HG02938 (cell line): Measurements from ENCODE around the gene PRR30.

Source experiments
- ATAC-seq: cut with Tn5 transposase; IDR thresholded peaks from one replicate; pipeline ENCODE4 v1.9.1; 2021; ENCODE audit warnings: mild to moderate bottlenecking, moderate library complexity; ENCODE audit not compliant: unreplicated experiment

PRR30 gene

DNA sequence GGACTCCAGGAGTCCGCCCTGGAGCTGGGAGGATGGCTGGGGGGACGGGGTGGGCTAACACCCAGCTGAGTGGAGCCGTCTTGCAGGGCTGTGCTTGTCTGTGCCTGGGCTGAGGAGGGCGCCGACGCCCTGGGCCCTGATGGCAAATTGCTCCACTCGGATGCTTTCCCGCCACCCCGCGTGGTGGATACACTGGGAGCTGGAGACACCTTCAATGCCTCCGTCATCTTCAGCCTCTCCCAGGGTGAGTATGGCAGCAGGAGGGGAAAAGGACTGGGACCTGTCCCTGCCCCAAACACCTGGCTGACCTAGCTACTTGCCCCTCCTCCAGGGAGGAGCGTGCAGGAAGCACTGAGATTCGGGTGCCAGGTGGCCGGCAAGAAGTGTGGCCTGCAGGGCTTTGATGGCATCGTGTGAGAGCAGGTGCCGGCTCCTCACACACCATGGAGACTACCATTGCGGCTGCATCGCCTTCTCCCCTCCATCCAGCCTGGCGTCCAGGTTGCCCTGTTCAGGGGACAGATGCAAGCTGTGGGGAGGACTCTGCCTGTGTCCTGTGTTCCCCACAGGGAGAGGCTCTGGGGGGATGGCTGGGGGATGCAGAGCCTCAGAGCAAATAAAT lies 39.8 kb downstream of the PRR30 start:
- ATAC-seq, result no peak

DNA sequence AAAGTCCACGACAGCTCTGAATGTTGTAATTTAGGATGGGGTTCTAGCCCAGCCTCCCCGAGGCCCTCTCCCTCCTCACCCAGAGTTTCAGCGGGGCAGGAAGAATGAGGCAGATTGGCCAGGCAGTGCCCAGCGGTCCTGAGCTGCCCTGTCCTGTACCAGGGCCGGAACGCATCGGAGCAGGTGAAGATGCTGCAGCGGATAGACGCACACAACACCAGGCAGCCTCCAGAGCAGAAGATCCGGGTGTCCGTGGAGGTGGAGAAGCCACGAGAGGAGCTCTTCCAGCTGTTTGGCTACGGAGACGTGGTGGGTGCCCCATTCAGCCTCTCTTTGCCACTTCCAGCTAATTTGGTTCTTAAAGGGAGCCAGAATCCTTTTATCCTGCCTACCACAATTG lies 41.9 kb downstream of the PRR30 start:
- ATAC-seq, result no peak

DNA sequence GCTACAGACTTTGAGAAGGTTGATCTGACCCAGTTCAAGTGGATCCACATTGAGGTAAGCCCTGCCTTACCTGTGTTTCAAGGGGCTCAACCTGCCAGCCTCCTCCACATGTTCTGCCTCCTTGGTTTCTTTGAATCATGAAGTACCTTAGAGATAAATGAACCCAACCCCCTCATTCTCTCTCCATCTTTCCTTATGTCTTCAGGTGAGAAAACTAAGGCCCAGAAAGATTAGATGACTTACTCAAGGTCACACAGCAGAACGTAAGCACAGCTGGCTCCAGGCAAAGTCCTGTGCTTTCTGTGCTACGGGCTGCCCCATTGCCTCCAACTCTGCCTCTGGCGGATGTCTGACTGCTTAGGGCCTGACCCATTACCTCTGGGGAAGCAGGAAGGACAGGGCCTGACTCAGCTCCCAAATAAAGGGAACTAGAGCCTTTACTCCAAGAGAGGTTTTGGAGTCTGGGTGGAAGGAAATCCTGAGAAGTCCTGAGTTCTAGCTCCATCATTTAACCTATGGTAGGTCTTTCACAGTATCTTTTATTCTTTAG lies 42.4 kb downstream of the PRR30 start:
- no peak for ATAC-seq

GRCh38 chr2:27095745-27096651 lies 43.2 kb downstream of the PRR30 start:
- no peak for ATAC-seq

DNA sequence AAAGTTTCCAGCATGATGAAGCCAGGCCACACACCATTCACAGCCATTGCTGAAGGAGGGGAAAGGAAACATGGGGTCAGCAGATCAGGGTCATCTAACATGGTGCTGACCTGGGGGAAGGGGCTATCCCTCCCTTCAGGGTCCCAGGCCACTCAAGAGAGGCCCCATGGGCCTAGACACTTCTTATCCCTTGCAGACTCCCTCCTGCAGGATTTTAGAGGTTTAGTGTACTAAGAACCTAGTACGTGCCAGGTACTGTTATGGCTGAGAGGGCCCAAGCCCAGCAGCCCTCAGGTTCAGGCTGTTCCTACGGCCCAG lies 43.8 kb downstream of the PRR30 start:
- no peak for ATAC-seq

DNA sequence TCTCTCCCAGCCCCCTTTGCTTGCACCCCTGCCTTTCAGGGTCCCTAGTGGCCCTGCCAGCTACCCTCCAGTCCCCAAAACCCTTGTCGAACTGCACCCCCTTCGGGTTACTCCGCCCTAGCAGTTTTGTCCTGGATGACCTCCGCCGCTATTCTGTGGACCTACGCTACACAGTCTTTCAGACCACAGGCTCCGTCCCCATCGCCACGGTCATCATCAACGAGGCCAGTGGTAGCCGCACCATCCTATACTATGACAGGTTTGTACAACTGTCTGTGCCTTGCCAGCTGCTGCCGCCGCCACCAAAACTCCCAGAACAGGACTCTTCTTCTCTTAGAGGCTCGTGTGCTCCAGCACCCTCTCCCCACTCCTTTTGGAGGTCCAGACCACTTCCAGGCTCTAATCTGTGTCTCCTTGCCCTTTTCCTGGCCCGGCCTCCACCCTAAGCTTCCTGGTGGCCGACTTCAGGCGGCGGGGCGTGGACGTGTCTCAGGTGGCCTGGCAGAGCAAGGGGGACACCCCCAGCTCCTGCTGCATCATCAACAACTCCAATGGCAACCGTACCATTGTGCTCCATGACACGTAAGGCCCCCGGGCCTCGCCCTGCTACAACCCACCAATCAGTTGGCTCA lies 44.7 kb downstream of the PRR30 start:
- no peak for ATAC-seq

- no peak for ATAC-seq
Observed at GRCh38 chr2:27093430-27094352, 45.5 kb downstream of the PRR30 start.

DNA sequence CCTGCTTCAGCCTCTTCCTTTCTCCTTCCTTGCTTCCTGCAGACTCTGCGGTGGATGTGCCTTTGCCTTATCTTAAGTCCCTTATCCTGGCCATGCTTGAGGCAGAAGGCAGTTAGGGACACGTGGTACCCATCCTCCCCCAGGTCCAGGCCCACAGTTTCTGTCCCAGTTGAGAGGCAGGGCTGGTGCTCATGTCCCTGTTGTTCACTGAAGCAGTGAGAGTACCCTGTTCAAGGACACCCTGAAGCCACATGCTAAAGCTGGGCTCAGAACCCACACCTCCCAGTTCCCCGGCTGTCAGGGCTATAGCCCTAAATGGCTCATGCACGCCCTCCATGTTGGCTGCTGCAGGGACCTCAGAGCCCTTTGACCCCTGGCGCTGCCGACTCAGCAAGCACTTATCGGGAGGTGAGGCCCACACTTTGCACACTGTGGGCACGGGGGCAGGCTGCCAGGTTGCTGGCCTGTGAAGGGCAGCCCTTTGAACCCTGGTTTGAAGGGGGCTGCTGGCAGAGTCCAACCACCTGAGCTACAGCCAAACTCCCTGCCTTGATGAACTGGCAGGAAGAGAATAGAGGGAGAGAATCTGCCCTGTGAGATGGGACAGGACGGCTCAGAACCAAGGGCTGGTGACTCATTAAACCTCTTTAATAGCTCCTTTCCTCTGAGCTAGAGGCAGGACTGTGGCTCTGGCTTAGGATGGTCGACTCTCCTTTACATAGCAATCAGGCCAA lies 46.3 kb downstream of the PRR30 start:
- ATAC-seq, result no peak

- ATAC-seq, result no peak
Observed at GRCh38 chr2:27091746-27092695, 47.2 kb downstream of the PRR30 start.

DNA sequence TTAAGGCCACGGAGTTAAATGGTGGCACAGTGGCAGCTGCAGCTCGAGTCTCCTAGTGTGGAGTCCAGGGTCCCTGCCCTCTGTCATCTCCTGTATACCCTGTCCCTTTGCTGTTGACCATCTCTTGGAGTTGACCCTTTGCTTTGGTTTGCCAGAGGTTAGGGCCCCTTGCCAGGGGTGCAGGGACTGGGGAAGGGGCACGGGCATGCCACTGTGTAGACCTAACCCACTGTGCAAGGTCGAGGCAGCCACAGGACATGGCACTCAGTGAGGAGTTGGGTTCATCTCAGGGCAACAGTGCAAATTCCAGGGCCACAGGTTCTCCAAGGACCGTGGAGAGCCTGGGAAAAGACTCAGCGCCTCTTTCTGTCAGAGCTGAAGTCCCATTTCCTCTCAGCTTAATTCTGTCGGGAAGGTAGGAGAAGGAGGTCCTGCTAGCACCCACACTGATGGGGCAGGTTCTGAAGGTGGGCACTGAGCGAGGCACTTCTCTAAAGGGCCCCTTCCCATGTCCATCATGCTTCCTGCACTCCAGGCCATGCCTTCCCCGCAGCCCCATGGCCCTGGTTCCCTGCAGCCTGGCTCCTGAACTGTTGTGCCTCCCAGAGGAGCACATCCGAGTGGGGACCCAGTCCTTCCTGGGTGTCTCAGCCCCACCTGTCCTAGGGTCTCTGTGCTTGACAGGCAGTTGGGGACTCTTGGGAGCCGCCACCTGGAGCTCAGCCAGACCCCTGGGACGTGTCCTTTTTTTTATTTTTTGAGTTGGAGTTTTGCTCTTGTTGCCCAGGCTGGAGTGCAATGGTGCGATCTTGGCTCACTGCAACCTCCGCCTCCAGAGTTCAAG lies 49.9 kb downstream of the PRR30 start:
- ATAC-seq, result no peak

- ATAC-seq, result no peak
Observed at GRCh38 chr2:27088634-27089033, 50.6 kb downstream of the PRR30 start.

- ATAC-seq, result no peak
Observed at GRCh38 chr2:27087823-27088410, 51.3 kb downstream of the PRR30 start.
